Heart right ventricle (tissue), 16 donors: ENCODE results near the gene FBXL20. TPM values are rescaled to one million over a fixed set of nuclear protein-coding genes. Genes with fewer than 3 reads are reported as not detected.
A peak's percentile ranks its signal among the peaks of the same experiment; 100 is the strongest.
"Not testable (repeated sequence)": the region's sequence is repeated elsewhere in the genome, so short reads cannot be mapped to it uniquely, and the experiment has no call there.

Source experiments
- ATAC-seq, 8 donors: fragments of 200-7000 bp; cut with Tn5 transposase; one replicate each; pipeline ENCODE4 v1.9.1; 2020; ENCODE audit warnings: mild to moderate bottlenecking in 8 of 8, moderate library complexity in 8 of 8, moderate number of reproducible peaks in 1 of 8
- DNase-seq, 2 donors: peaks; one replicate each; pipeline ENCODE4 v3.0.0-alpha.2; 2020
- H3K27ac ChIP-seq, 10 donors: fragments of 200-600 bp; sonication (generic) in 2 of 10; one replicate each; pipeline versions ENCODE4 v1.5.0 to v1.8.0; 2020 to 2022; ENCODE audit warnings: mild to moderate bottlenecking in 3 of 10
- H3K27me3 ChIP-seq, 7 donors: fragments of 200-600 bp; one replicate each; pipeline ENCODE4 v1.8.0; 2021 to 2022; ENCODE audit warnings: mild to moderate bottlenecking in 2 of 7
- H3K36me3 ChIP-seq, 9 donors: fragments of 200-600 bp; sonication (generic) in 1 of 9; one replicate each; pipeline versions ENCODE4 v1.5.0 to v1.8.0; 2020 to 2022; ENCODE audit warnings: mild to moderate bottlenecking in 2 of 9
- H3K4me1 ChIP-seq, 9 donors: fragments of 200-600 bp; sonication (generic) in 1 of 9; one replicate each; pipeline versions ENCODE4 v1.5.0 to v1.8.0; 2020 to 2022; ENCODE audit warnings: mild to moderate bottlenecking in 4 of 9
- H3K4me3 ChIP-seq, 10 donors: fragments of 200-600 bp; sonication (generic) in 2 of 10; one replicate each; pipeline versions ENCODE4 v1.5.0 to v1.8.0; 2020 to 2022; ENCODE audit warnings: mild to moderate bottlenecking in 7 of 10, moderate library complexity in 2 of 10
- H3K9me3 ChIP-seq, 11 donors: fragments of 200-600 bp in 10 of 11; sonication (generic) in 2 of 11; one replicate each; pipeline versions ENCODE4 v1.5.0 to v1.8.0; 2013 to 2022; ENCODE audit warnings: mild to moderate bottlenecking in 2 of 11, control low read depth in 1 of 11, moderate library complexity in 1 of 11
- WGBS, 2 donors: extraction: QIAGEN DNeasy Blood & Tissue Kit; methylation state at CpG; one replicate each; pipeline ENCODE4 v1.1.7; 2013; ENCODE audit warnings: inconsistent platforms in 1 of 2; 5-methylcytosine and 5-hydroxymethylcytosine counted together
- intact Hi-C, 10 donors: fragments of 100-400 bp; cut with DNase I; formaldehyde crosslinking; loops; one replicate each; pipeline versions ENCODE4 v1.11.1 to v1.14.2; 2022
- polyA plus RNA-seq, 2 donors: library from polyadenylated mRNA; stranded (reverse); fragments of 200-250 nt; gene quantifications; one replicate each; pipeline ENCODE4 v1.2.3, GENCODE V29; 2013
- total RNA-seq, 10 donors: library from RNA; stranded (reverse); fragmentation: NEBNext Ultra II Directional in 3 of 10; extraction: Animal tissue kit (Norgen Biotek cat#: 25700) in 3 of 10; gene quantifications; one replicate each; pipeline versions ENCODE4 v1.2.1 to v1.2.4, GENCODE V29; 2021 to 2023
- TF ChIP-seq, protein P1 (sequence below), 9 donors: fragments of 200-600 bp; sonication (generic) in 2 of 9; IDR thresholded peaks; one replicate each; pipeline versions ENCODE4 v1.5.0 to v1.8.0; 2021 to 2022; ENCODE audit warnings: antibody characterized with exemption in 9 of 9, mild to moderate bottlenecking in 5 of 9, moderate library complexity in 1 of 9
- donor health status: Arrhythmogenic right ventricular cardiomyopathy.
- donor health status: ischemic (EF 13 %, LVEDD 7.1; RV severe dilation, severe dysfunction).
- donor health status: healthy with polysubstance abuse.
- donor health status: DM: no; HTN: yes; CAD: no.
- donor health status: DM: no; HTN: no; CAD: no.
- donor health status: ischemic (EF 25% LVEDD 6.9; RV normal size, moderate dysfunction).
- donor health status: ischemic (EF 25% LVEDD 5.7; RV mildly dilated, moderate dysfunction).
- donor health status: healthy.
- donor health status: DM: yes; HTN: yes; CAD: no.
- donor health status: Ischemic cardiomyopathy.
- donor health status: ischemic (EF 35%, LVEDD 5.7; RV mildly dilated, moderate dysfunction).
- donor health status: nonischemic (EF 11% LVEDD 7.7; RV severe dilation, severe dysfunction).
- donor health status: DM: yes; HTN: yes; CAD: no.
- donor health status: PGD.
- donor health status: ischemic (EF 29% LVEDD 5.4; RV normal size, mild dysfunction).
- donor health status: nonischemic (EF 23%, LVEDD 6.1; RV moderate dilation, normal function).

Gene FBXL20
- total and polyA plus RNA-seq, 12 donors: 1.7 to 19.7 (median 15.5) TPM

DNA sequence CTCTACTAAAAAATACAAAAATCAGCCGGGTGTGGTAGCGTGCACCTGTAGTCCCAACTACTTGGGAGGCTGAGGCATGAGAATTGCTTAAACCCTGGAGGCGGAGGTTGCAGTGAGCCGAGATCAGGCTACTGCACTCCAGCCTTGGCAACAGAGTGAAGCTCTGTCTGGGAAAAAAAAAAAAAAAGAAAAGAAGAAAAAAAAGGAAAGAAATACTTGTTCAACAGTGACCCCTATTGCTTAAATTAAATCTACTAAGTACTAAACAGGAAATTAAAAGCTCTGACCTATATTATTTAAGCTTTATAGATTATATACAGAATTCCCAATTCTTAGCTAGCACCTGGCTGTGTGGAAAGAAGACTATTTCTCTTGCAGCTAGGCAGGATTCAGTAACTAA is 48.9 kb downstream of the FBXL20 start:
- DNase-seq (no peak), ATAC-seq (peak in 4 of 8 donors; percentile 44 to 58 (median 53))
- peak overlapping the region in 3 of 10 donors; percentile 2 to 10 (median 6) for H3K27ac ChIP-seq
- WGBS, 2 donors: 68 to 71% methylated on average over 4 of the region's 4 CpGs
- peaks cover 0 to 31% (median 18%) of the 10 kb centered on the region in 9 donors for H3K4me1 ChIP-seq
- intact Hi-C loops: no loop called here
- TF ChIP-seq, protein P1, sequence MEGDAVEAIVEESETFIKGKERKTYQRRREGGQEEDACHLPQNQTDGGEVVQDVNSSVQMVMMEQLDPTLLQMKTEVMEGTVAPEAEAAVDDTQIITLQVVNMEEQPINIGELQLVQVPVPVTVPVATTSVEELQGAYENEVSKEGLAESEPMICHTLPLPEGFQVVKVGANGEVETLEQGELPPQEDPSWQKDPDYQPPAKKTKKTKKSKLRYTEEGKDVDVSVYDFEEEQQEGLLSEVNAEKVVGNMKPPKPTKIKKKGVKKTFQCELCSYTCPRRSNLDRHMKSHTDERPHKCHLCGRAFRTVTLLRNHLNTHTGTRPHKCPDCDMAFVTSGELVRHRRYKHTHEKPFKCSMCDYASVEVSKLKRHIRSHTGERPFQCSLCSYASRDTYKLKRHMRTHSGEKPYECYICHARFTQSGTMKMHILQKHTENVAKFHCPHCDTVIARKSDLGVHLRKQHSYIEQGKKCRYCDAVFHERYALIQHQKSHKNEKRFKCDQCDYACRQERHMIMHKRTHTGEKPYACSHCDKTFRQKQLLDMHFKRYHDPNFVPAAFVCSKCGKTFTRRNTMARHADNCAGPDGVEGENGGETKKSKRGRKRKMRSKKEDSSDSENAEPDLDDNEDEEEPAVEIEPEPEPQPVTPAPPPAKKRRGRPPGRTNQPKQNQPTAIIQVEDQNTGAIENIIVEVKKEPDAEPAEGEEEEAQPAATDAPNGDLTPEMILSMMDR (IDR thresholded peaks at IDR 0.05): peak in 6 of 9 donors; percentile 14 to 44 (median 28)
- H3K27me3 ChIP-seq: no peaks in the 10 kb centered on the region
- peaks cover 0 to 8% (median 0%) of the 10 kb centered on the region in 9 donors for H3K36me3 ChIP-seq
- H3K9me3 ChIP-seq: no peaks in the 10 kb centered on the region
- no peak overlapping the region for H3K4me3 ChIP-seq

DNA sequence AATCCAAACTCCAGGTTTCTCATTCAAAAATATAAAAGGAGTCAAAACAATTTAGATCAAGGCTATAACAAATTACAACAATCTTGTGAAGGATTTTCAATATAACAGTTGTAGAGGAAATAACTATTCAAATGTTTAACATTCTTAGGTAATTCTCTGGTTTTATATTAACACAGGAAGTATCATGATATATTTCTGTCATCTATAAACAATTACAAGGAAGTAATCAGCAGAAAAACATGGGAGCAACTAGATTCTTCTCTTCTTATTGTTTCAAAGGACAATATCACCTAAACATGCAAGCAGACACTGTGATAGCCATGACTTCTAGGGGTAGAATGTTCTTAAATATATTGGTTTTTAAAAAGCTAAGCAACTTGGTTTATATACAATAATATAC is 49.9 kb downstream of the FBXL20 start:
- peaks cover 0 to 31% (median 18%) of the 10 kb centered on the region in 9 donors for H3K4me1 ChIP-seq
- no peak overlapping the region for H3K4me3 ChIP-seq
- TF ChIP-seq, protein P1 (IDR thresholded peaks at IDR 0.05): no peak
- H3K27me3 ChIP-seq: no peaks in the 10 kb centered on the region
- intact Hi-C loops: no loop called here
- DNase-seq (no peak), ATAC-seq (no peak)
- peaks cover 0 to 3% (median 0%) of the 10 kb centered on the region in 9 donors for H3K36me3 ChIP-seq
- H3K9me3 ChIP-seq: no peaks in the 10 kb centered on the region
- H3K27ac ChIP-seq: peak overlapping the region in 1 of 10 donors; percentile 4

DNA sequence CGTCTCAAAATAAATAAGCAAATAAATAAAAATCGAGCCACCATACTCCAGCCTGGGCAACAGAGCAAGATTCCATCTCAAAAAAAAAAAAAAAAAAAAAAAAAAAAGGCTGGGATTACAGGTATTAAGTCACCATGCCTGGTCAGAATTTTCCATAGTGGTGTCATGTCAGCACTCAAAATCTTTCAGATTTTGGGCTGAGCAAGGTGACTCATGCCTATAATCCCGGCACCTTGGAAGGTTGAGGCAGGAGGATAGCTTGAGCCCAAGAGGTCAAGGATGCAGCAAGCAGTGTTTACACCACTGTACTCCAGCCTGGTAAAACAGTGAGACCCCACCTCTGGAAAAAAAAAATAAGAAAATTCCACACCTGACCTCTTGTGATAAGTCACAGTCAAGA is 52.2 kb downstream of the FBXL20 start:
- DNase-seq (no peak), ATAC-seq (no peak)
- 88 to 97% methylated on average over 3 of the region's 3 CpGs for WGBS, 2 donors
- intact Hi-C loops: loop anchor here in 1 of 10 donors (10.0 kb wide), 1 partner anchor 64 kb away; no protein-coding TSS in a partner anchor
- Histone ChIP-seq H3K36me3 (no peaks in the 10 kb centered on the region), H3K27ac (no peak overlapping the region), H3K4me1 (peaks cover 0 to 29% (median 18%) of the 10 kb centered on the region in 9 donors), H3K4me3 (no peak overlapping the region), H3K9me3 (no peaks in the 10 kb centered on the region), H3K27me3 (no peaks in the 10 kb centered on the region)
- TF ChIP-seq, protein P1 (IDR thresholded peaks at IDR 0.05): no peak

DNA sequence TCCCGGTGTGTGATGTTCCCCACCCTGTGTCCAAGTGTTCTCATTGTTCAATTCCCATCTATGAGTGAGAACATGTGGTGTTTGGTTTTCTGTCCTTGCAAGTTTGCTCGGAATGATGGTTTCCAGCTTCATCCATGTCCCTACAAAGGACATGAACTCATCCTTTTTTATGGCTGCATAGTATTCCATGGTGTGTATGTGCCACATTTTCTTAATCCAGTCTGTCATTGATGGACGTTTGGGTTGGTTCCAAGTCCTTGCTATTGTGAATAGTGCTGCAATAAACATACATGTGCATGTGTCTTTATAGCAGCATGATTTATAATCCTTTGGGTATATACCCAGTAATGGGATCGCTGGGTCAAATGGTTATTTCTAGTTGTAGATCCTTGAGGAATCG is 54.6 kb downstream of the FBXL20 start:
- WGBS, 2 donors: 95 to 96% methylated on average over 5 of the region's 5 CpGs
- H3K4me3 ChIP-seq, DNase-seq: not testable (repeated sequence)

DNA sequence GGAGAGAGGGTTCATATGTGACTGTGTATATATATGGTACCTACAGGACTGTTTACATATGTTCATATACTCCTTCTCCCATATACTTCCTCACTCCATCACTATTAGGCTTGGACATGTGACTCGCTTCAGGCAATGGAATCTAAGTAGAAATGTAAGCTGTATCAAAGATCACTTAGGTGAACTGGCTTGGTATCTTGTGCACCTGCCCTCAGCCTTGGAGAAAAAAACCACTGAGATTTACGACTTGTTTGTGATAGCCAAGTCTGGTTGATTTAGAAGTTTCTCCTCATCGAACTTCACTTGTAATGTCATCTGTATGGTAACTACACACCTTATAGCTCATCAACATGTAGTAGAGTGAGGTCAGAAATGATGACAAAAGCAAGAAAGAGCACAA is 59.9 kb downstream of the FBXL20 start:
- intact Hi-C loops: loop anchor here in 1 of 10 donors (10.0 kb wide), 1 partner anchor 57 kb away; no protein-coding TSS in a partner anchor
- no peak overlapping the region for H3K4me3 ChIP-seq
- H3K4me1 ChIP-seq: peaks cover 0 to 31% (median 12%) of the 10 kb centered on the region in 9 donors
- peaks cover 0 to 26% (median 0%) of the 10 kb centered on the region in 9 donors for H3K36me3 ChIP-seq
- 91 to 93% methylated on average over 3 of the region's 3 CpGs for WGBS, 2 donors
- no peak overlapping the region for H3K27ac ChIP-seq
- H3K27me3 ChIP-seq: no peaks in the 10 kb centered on the region
- no peaks in the 10 kb centered on the region for H3K9me3 ChIP-seq
- ATAC-seq: no peak
- TF ChIP-seq, protein P1 (IDR thresholded peaks at IDR 0.05): no peak
- no peak for DNase-seq

More for the DNA sequence above, 54.6 kb downstream of the FBXL20 start:
- intact Hi-C loops: loop anchor here in 1 of 10 donors (10.0 kb wide), 1 partner anchor 62 kb away; no protein-coding TSS in a partner anchor
- not testable (repeated sequence) for H3K27me3 ChIP-seq, H3K27ac ChIP-seq, H3K4me1 ChIP-seq, H3K36me3 ChIP-seq, ATAC-seq, H3K9me3 ChIP-seq
